C1 segment of cervical spinal cord (tissue), 14 donors: ENCODE results near the gene OSBP2.

Experiments used
- DNase-seq, 14 donors: peaks; one replicate each; lab custom pipeline; 2025; lab: John Stamatoyannopoulos, UW

The OSBP2 gene

DNA sequence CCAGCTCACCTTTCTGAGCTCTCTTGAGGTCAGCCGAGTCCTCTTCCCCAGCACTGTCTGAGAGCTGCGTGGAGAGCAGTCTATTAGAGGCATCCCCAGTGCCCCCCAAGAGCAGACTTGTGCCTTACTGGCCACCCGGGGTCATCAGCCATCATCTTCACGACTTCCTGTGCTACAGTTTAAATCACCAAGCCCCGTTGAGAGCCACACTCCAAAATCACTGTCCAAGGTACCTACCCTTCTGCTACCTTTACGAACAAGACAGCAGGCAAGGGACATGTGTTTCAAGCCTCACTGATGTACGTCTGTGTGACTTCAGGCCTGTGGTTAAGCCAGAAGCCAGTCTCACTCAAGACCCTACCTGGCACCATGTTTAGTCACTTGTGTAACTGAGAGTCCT, 238.8 kb downstream of the OSBP2 start:
- DNase-seq: no peak

DNA sequence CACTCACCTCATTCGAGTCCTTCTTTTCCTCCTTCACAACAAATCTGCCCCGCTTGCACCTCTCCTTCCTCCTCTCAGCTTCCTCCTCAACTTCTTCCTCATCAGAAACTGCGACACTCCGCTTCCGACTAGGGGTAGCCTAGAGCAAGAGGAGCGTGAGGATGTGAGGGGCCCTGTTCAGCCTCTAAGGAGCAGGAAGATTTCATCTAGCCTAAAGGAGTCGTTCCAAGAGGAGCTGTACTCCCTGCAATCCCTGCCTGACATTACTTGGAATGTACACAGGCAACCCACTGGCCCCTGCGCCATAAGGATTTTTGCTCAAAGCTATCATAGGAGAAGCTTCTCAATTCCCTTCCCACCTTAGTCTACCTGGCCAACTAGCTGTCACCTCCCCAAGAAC, 239.4 kb downstream of the OSBP2 start:
- no peak for DNase-seq

DNA sequence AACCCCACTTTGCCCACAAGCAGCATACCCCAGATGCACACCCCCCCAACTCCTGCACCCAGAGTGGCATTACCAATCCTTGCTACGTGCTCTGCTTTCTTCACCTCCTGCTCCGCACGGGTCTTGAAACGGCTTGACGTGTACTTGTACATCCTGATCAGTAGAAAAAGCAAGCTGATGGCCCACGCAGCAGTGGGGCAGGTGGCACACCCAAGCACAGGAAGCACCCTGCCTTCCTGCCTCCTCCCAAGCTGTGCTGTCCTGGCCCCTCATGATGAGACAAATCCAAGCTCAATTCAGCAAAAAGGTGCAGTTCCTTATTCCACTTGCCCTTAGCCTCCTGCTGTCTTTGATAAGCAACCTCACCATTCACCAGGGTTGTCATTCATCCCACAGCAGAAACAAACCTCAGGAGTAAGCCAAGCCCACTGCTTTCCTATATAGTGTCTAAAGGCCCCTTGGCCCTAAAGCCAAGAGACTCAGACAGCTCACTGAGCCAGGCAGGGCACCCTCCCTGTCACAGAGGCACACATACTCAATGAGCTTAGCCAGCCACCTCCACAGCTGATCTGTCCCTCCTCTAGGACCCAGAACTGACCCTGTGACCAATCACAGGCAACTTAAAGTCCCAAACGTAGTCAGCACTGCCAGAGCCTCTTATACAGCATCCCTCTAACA, 246.2 kb downstream of the OSBP2 start:
- DNase-seq: no peak

DNA sequence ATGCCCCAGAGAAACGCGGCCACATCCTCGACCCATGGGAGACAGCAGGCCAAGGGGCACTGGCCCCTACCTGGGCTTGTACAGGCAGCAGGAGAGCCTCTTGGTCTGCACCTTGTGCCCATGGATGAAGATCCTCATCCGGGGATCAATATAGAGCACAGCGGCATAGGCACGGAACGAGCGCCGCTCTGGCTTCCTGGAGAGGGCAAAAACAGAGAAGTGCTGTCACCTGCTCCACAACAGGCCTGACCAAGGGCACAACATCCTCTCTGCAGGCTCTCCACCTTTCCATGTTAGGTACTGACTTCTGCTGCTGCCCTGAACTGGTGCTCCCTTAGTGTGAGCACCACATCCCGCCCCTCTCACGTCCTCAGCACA, 246.7 kb downstream of the OSBP2 start:
- DNase-seq: no peak

DNA sequence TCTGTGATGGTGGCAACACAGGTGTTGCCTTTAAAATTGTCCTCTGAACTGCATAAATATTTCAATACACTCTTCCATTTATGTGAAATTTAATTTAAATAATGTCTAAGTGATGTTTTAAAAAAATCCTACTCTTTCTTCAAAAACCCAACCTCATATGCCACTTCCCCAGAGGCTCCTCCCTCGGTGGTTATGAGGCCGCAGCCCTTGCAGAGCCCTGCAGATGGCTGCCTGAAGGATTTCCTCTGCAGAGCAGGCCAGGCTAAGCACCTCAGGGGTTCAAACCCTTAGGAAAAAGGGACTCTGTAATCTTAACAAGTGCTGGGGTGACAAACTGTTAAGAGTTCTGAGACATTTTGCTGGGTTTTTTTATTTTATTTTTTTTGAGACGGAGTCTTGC, 248.7 kb downstream of the OSBP2 start:
- DNase-seq: no peak

DNA sequence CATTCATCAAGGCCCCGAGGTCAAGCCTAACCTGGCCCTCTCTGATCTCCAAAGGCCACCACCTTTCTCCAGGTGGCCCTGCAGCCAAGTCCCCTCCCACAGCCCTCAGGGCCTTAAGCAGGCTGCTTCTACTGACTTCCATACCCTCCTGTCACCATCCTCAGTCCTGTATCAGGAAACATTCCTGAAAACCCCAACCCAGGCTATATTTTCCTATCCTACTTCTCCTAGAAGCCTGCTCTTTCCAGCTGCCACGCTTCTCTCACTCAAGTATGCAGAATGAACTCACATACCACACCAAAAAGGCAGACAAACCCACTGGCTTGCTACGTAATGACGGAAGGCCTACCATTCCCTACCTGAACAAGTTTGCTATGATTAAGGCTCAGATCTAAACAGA, 250.3 kb downstream of the OSBP2 start:
- DNase-seq: no peak

DNA sequence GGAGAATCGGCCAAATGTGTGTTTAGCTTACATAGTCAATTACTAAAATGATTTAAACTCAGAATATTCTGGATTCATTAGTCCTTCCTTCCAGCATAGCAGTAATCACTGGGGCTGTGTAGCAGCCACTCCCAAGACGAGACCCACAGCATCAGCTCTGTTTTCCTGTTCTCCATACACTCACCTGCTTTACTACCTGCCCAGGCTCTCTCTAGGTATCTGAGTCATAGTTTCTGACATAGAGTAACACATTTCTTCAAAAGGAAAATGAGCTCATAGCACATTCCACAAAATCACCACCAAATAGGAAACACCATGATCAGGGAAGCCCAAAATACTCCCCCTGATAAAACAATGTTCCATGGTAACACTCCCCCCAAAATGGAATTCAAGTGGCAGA, 251.0 kb downstream of the OSBP2 start:
- no peak for DNase-seq

DNA sequence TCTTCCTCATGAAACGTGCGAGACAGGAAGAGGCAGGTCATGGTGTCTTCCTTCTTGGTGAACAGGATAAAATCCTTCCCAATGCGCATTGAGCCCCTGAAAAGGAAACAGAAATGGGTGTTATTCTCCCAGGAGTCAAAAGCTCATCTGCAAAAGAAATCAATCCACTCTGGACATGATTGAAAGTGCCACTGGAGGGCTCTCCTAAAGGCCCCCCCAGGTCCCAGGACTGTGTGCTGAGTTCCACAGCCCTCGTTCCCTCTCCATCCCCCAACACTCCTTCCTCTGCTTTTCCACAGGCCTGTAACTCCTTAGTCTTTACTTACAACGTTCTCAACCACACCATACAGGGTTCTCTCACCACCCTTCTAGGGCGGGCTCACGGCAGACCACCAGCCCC, 251.7 kb downstream of the OSBP2 start:
- no peak for DNase-seq

DNA sequence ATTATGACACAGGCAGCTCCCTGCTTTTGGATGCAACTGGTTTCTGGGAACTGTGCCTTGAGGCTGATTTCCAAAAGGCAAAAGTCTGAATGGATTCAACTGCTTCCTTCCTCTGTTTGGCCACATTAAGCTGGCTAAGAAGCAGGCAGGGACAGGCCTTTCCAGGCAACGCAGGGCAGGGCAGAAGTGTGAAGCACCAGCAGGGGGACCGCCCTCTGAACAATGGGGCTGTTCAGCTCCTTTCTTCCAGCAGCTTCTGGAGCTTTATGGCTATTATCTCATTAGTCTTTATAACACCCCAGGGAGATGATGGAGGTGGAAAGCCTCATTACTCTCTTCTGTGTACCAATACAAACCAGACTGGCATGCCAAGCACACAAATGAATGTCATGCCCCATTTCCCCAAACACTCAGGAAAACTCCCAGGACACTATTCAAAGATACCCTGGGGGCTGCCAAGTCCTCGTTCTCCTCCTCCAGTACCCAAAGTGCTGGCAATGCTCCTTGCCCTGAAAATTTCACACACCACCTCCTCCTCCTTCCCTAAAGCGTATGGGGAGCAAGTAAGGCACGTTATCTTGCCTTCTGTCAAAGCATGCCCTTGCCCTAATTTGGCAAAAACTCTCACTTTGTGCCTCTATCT, 252.6 kb downstream of the OSBP2 start:
- DNase-seq: peak in 13 of 14 donors; percentile 5 to 85 (median 66)

DNA sequence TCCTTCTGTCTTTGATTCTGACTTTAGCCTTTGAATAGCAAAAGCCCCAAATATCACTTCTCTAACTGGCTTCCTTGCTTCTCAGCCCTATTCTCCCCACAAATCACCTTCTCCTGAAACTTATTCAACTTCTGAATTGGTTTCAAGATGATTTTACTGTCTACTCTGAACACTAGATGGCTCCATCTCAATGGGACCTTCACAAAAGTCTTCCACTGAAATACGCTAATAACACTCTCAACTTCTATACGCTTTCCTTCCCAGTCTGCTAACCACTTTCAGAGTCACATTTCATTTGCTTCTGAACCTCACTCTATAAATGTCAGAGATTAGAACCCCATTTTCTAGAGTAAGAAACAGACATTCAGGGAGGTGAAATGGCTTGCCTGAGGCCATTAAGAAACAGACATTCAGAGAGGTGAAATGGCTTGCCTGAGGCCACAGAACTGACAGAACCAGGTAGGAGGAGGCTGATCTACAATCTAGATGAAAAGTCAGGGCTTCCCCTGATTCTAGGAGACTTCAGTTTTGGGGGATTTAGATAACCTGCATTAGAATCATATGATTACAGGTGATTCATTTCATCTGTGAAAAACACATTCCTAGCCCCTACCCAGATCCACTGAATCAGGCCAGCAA, 253.3 kb downstream of the OSBP2 start:
- peak in 2 of 14 donors; percentile 15 to 19 for DNase-seq

DNA sequence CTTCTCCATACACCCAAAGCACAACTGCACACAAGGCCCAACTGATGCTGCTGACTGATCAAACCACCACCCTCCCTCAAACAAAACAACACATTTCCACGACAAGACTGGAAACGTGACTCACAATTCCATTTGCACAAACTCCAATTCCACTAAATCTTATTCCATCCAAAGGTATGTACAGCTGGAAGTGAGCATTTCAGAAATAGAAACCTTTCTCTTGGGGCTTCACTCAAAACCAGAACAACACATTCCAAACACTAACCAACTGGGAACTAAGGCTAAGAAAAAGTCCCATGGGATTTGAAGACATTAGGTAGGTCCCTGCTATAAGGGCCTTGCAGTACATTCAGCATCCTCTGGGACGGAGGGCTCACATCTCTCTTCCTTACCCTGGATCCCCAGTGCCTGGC, 254.3 kb downstream of the OSBP2 start:
- no peak for DNase-seq

DNA sequence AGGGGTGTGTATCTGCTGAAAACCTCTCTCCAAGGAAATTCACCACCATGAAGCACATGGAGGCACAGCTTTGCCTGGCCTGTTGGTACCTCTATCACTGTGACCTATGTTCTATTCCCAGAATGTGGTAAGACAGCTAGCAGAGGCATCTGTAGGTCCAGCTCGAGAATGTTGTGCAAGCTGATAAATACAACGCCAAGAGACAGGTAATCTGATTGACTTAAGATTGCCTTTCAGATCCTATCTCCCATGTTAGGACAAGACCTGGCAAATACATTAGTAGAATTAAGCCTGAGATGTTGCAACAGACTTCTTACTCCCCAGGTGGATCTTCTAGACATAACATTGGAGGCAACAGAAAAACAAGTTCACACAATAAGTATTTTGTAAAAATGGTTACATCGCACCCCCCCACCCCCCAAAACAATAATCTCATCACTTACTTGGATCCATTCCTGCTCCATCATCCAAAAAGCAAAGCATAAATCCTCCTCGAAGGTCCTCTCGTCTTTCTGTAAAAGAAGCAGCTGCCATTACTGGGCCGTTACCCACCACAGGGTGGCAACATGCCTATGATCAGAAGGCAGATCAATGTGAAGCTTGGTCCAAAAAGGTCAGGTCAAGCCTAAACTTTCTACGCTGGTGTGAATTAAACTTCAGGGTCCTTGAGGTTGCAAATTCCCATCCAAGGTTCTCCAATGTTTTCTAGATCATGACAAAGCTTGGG, 255.4 kb downstream of the OSBP2 start:
- DNase-seq: no peak

DNA sequence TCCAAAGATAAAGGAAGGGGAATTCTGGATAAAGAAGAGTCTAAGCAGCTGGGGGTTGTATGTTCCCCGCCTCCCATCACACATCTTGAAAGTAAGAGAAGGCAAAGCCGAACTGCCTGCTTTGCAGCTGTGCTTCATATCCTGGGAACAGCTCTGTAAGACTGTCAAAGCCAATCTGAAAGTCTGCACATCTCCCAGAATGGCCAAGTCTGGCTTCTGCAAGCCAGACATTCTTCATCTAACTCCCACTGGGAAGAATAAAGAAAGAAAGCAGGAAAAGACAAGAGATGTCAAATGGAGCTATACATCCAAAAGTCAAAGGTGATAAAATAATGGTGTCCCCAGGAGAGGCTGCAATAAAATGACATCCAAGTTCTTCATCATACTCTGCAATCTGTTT, 258.5 kb downstream of the OSBP2 start:
- DNase-seq: no peak

DNA sequence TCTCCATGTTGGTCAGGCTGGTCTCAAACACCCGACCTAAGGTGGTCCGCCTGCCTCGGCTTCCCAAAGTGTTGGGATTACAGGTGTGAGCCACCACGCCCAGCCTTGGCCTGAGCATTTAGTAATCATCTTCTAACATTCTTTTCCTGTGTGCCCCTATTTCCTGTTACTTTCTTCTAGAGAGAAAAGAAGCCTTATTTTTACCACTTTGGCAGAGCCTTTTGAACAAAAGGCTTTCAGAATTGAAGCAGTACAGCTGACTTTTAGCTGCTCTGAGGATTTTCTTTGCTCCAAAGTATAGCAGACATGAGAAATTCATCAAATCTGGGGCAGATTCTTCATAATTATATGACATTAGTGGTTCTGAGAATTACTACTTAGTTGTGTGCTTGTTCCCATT, 260.5 kb downstream of the OSBP2 start:
- DNase-seq: no peak
